Natural killer cell (primary cell): ENCODE measurements around the gene GALNT2. TPM values are rescaled to one million over a fixed set of nuclear protein-coding genes. Genes with fewer than 3 reads are reported as not detected.

Experiments used
- ATAC-seq, 3 donors: fragments of 150-1000 bp in 2 of 3; fragments of 200-7000 bp in 1 of 3; cut with Tn5 transposase; 1 replicate in 1 of 3; 2 replicates in 2 of 3; pipeline ENCODE4 v1.10.0; 2021; ENCODE audit warnings: mild to moderate bottlenecking in 2 of 3, moderate library complexity in 2 of 3
- DNase-seq, 2 donors: peaks; one replicate each; pipeline versions ENCODE4 v3.0.0 to v3.0.0-alpha.2; 2013 to 2021; ENCODE audit warnings: mixed read lengths in 1 of 2
- H3K27ac ChIP-seq: one replicate; pipeline ENCODE4 v1.5.1; 2013; ENCODE audit warnings: mild to moderate bottlenecking, low read length
- H3K27me3 ChIP-seq: one replicate; pipeline ENCODE4 v1.6.1; 2013; ENCODE audit warnings: low read length; ENCODE audit not compliant: control insufficient read depth, insufficient read depth
- H3K36me3 ChIP-seq: one replicate; pipeline ENCODE4 v1.6.1; 2013; ENCODE audit warnings: low read length; ENCODE audit not compliant: control insufficient read depth, insufficient read depth
- H3K4me1 ChIP-seq: one replicate; pipeline ENCODE4 v1.6.1; 2013; ENCODE audit warnings: low read length; ENCODE audit not compliant: control insufficient read depth, insufficient read depth
- H3K4me3 ChIP-seq: one replicate; pipeline ENCODE4 v1.5.1; 2013; ENCODE audit warnings: low read length
- H3K9me3 ChIP-seq: one replicate; pipeline ENCODE4 v1.6.1; 2013; ENCODE audit warnings: low read length; ENCODE audit not compliant: control insufficient read depth, insufficient read depth
- H3K27ac Mint-ChIP-seq, 2 donors: one replicate each; pipeline ENCODE4 v1.8.0; 2022; ENCODE audit warnings: mild to moderate bottlenecking in 2 of 2, mixed read lengths in 2 of 2, moderate library complexity in 1 of 2
- H3K27me3 Mint-ChIP-seq, 2 donors: one replicate each; pipeline ENCODE4 v1.8.0; 2022; ENCODE audit warnings: low read depth in 2 of 2, mixed read lengths in 2 of 2
- H3K36me3 Mint-ChIP-seq: one replicate; pipeline ENCODE4 v1.8.0; 2022; ENCODE audit warnings: mixed read lengths
- H3K4me1 Mint-ChIP-seq, 2 donors: one replicate each; pipeline ENCODE4 v1.8.0; 2022; ENCODE audit warnings: mixed read lengths in 2 of 2
- H3K4me3 Mint-ChIP-seq: one replicate; pipeline ENCODE4 v1.8.0; 2022; ENCODE audit warnings: mild to moderate bottlenecking, moderate library complexity, mixed read lengths
- H3K9me3 Mint-ChIP-seq, 2 donors: one replicate each; pipeline ENCODE4 v1.8.0; 2022; ENCODE audit warnings: mixed read lengths in 2 of 2
- CTCF ChIP-seq: fragments of 200-600 bp; IDR thresholded peaks from one replicate; pipeline ENCODE4 v1.8.0; 2022; ENCODE audit warnings: antibody characterized with exemption
- WGBS: methylation state at CpG from one replicate; pipeline ENCODE4 v1.1.7; 2013; ENCODE audit warnings: missing lambda C conversion rate; ENCODE audit not compliant: insufficient coverage; 5-methylcytosine and 5-hydroxymethylcytosine counted together
- intact Hi-C: fragments of 100-400 bp; cut with micrococcal nuclease; formaldehyde crosslinking; loops from one replicate; pipeline ENCODE4 v1.14.2; 2022
- total RNA-seq, 4 donors: library from RNA; stranded (reverse); fragments of 120-200 nt in 1 of 4; gene quantifications; one replicate each; pipeline versions ENCODE4 v1.2.3 to v1.2.4, GENCODE V29; 2013 to 2022

GALNT2 gene
- total RNA-seq, 3 donors from 2014 or later (not counting 1 experiment from before 2014, with no cell fraction given), result 31.2 to 53.6 (median 47.3) TPM

DNA sequence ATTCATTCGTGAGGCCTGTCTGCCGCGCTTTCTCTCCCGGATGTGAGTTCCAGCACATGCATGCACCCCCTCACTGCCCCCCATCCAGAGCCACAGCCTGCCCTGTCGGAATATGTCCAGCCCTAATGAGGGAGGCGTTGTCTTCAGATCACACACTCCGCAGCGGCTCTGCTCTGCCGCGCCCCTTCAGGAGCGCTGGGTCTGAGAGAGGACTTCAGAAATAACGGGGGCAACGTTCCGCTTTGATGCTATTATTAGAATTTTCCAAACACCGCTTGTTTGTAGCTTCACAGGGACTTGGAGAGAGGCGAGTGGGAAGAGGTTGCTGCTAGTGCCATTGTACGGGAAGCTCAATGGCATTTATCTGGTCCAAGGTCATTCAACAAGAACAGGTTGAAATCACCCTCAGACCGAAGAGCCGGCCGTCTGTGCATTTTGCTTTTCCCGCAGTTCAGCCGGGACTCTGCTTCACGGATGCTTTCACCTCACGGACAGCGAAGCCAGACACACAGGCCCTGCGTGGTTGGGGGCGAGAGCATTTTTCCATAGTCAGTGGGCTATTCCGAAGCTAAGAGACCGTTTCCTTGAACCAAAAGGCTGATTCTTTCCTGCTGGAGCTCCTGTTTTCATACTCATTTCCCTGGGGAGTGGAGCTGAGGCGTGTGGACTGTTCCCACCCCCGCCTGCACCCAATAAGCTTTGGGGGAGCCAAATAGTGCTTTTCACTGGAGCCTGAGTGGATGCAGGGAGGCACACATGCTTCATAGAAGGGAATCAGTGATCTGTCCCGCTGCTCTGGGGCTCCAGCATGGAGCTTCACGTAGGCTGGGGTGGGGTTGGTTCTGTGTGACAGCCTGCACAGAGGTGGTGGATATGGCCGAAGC lies 69.7 kb downstream of the GALNT2 start:
- no peaks in the 10 kb centered on the region for H3K27me3 ChIP-seq
- intact Hi-C loops, result no loop called here
- TF ChIP-seq CTCF, result no peak
- H3K27ac Mint-ChIP-seq, result no peak overlapping the region
- H3K4me3 ChIP-seq, result no peak overlapping the region
- no peak overlapping the region for H3K4me3 Mint-ChIP-seq
- H3K9me3 Mint-ChIP-seq, result no peaks in the 10 kb centered on the region
- whole genome bisulfite sequencing, result 91% methylated on average over 34 of the region's 34 CpGs
- no peaks in the 10 kb centered on the region for H3K36me3 Mint-ChIP-seq
- no peak overlapping the region for H3K27ac ChIP-seq
- H3K9me3 ChIP-seq, result no peaks in the 10 kb centered on the region
- no peaks in the 10 kb centered on the region for H3K27me3 Mint-ChIP-seq
- DNase-seq (no peak), ATAC-seq (no peak)
- peaks cover 15% of the 10 kb centered on the region for H3K4me1 ChIP-seq
- no peaks in the 10 kb centered on the region for H3K36me3 ChIP-seq
- peaks cover 43 to 57% of the 10 kb centered on the region in 2 donors for H3K4me1 Mint-ChIP-seq

DNA sequence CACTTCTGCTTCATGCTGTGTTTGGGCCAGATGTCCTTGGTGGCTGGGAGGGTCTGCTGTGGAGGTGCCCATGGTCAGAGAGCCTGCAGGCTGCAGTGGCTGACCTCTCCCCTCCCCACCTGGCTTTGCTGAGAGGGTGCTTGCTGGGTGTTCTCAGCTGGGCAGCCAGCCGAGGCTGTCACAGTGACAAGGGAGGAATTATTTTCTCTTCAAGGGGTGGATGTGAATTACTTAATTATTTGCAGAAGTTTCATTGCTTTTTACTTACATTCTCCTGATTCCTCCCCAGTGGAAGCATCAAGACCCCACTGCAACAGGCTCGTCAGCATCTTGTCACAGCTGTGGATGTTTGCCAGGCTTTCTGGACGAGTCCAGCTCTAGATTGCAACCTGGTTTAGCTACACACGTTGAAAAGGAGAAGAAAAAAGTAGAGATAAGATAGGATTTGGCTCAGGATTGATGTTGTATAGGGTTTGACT lies 70.3 kb downstream of the GALNT2 start:
- no peak for ATAC-seq
- Mint-ChIP-seq H3K36me3 (no peaks in the 10 kb centered on the region), H3K4me3 (no peak overlapping the region), H3K9me3 (no peaks in the 10 kb centered on the region), H3K27me3 (no peaks in the 10 kb centered on the region), H3K27ac (no peak overlapping the region), H3K4me1 (peaks cover 38 to 50% of the 10 kb centered on the region in 2 donors)
- H3K9me3 ChIP-seq, result no peaks in the 10 kb centered on the region
- H3K4me1 ChIP-seq, result peaks cover 15% of the 10 kb centered on the region
- intact Hi-C loops, result no loop called here
- H3K27ac ChIP-seq, result no peak overlapping the region
- no peak for TF ChIP-seq CTCF
- no peaks in the 10 kb centered on the region for H3K27me3 ChIP-seq
- WGBS, result 80% methylated on average over 3 of the region's 4 CpGs
- DNase-seq, result no peak
- H3K4me3 ChIP-seq, result no peak overlapping the region
- H3K36me3 ChIP-seq, result no peaks in the 10 kb centered on the region

DNA sequence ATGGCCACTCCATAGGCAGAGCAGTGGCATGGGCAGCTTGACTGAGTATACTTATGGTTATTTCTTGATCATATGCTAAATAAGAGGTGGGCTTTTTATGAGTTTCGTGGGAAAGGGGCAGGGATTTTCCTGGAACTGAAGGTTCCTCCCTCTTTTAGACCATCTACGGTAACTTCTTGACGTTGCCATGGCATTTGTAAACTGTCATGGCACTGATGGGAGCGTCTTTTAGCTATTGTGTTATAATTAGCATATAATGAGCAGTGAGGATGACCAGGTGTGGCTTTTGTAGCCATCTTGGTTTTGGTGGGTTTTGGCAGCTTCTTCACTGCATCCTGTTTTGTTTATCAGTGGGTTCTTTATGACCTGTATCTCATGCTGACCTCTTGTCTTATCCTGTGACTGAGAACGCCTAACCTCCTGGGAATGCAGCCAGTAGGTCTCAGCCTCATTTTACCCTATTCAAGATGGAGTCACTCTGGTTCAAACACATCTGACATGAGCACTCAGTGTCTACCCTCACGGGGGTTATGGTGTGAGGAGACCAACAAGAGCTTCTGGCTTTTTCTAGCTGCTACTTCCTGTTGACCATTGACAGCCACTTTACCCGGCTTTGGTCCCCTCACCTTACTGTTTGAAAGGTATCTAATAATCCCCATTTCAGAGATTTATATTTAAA lies 71.7 kb downstream of the GALNT2 start:
- Histone ChIP-seq H3K9me3 (no peaks in the 10 kb centered on the region), H3K4me3 (no peak overlapping the region), H3K27ac (no peak overlapping the region), H3K36me3 (no peaks in the 10 kb centered on the region), H3K4me1 (peaks cover 15% of the 10 kb centered on the region), H3K27me3 (no peaks in the 10 kb centered on the region)
- Mint-ChIP-seq H3K36me3 (no peaks in the 10 kb centered on the region), H3K4me3 (no peak overlapping the region), H3K27ac (peak overlapping the region; percentile 46 to 48), H3K9me3 (no peaks in the 10 kb centered on the region), H3K27me3 (no peaks in the 10 kb centered on the region), H3K4me1 (peaks cover 25 to 46% of the 10 kb centered on the region in 2 donors)
- no peak for DNase-seq
- intact Hi-C loops, result no loop called here
- WGBS, result 69% methylated on average over 4 of the region's 7 CpGs
- ATAC-seq, result peak in 2 of 3 donors; percentile 40 to 67
- TF ChIP-seq CTCF, result no peak
